GM19099 (cell line): Measurements from ENCODE around the gene COA4.

Experiments
- POLR2A ChIP-seq: IDR thresholded peaks from 3 replicates; pipeline ENCODE4 v1.6.1; 2011; ENCODE audit warnings: low read depth; ENCODE audit not compliant: insufficient read length; ENCODE audit errors: extremely low read depth

COA4 gene

DNA sequence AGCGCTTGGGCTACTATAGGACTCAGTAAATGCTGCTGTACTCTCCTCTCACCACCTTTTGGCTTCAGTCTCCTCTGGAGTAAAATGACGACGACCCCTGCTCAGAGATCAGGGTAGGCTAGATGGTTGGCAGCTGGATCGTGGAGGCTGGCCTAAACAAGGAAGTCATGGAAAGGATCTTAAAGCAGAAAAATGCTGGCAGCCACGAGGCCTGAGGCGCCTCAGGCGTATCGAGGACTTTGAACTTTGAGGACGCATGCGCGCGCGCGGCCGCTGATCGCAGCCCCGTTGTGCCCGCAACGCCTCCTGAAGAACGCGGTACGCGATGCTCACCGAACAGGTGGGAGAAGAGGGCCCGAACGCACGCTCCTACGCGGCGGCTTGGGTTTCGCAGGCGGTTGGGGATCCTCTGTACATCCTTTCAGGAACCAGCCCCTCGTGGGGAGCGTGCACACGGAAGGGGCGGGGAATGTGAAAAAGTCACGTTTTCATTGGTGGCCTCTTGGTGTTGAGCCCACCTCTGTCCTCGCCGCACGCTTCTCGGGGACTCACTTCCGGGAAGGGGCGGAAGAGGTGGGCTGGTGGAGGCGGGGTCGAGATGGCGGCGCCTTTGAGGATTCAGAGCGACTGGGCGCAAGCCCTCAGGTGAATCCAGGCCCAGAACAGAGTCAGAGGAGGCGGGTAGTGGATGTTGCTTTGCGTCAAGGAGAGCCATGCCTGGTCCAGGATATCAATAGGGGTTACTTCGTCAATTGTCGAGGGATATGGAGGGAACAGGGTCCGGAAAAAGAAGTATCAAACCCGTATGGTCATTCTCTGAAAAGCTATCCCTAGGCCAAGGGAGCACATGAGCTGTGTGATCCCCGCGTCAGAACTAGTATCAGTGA, at the start of gene COA4, which contains the start of gene PAAF1:
COA4 (minus strand) TSS at position 423 of the 887 bp plus-strand sequence. CDS start 3,468 bp downstream, outside the sequence.
PAAF1 (plus strand) TSS at position 576 of the 887 bp plus-strand sequence; CDS start at position 599, 23 bp downstream.
- TF ChIP-seq POLR2A = peak; percentile 94

DNA sequence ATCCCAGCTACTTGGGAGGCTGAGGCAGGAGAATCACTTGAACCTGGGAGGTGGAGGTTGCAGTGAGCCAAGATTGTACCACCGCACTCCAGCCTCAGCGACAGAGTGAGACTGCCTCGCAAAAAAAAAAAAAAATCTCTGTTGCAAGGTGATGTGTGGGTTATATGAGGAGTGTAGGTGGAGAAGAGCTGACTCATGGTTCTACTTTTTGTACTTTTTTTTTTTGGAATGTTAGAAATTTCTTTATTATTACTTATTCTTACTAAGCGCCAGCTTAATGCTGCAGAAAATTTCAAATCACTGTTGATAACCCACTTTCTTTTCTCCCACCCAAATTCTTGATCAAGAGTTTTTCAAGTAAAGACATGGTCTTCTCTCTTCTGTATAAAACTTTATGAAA, 44.5 kb upstream of the COA4 start:
- no peak for TF ChIP-seq POLR2A

DNA sequence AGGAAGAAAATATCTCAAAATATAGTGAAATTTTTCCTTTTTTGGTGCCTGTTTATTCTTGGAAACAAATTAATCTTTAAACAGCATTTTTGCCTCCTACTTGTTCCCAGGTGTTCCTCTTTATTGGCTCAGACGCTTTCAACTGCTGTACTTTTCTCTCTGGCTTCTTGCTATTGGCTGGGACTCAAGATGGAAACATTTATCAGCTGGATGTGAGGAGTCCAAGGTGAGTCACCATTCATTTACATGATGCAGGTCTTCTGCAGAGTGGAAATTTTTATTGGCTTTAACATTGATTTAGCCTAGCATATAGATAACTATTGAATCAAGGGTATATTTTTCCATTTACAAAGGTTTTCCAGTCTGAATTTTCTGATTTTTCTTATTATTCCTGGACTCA, 39.8 kb upstream of the COA4 start:
- TF ChIP-seq POLR2A = no peak

DNA sequence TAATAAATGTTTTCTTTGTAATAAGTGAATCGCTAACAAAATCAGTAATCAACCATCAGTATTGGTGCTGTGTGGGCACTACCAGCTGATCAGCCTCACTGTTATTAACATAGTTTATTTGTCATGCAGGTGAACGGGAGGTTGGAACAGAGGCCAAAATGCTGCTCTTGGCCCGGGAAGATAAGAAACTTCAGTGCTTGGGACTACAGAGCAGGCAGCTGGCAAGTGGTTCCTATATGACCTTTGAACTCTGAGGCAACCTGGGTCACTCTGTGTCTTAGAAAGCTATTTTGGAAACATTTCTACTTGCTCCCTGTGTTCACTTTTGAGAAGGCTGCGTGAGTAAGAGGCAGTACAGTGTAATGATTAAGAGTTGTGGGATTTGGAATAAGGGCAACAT, 37.6 kb upstream of the COA4 start:
- TF ChIP-seq POLR2A = no peak

DNA sequence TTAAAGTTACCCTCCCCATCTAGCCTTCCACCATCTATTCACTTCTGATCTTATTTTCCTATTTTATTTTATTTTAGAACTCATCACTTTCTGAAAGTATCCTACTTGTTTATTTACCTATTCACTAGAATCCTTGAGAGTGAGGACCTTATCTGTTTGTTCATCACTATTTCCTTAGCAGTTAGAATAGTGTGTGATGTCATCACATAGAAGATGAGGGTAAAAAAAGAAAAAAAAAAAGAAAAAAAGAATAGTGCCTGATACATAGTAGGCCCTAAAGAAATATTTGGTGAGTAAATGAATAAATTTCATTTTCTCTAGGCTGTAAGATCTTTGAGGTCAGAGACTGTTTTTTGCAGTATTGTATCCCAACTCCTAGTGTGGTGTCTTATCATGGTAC, 36.8 kb upstream of the COA4 start:
- no peak for TF ChIP-seq POLR2A

DNA sequence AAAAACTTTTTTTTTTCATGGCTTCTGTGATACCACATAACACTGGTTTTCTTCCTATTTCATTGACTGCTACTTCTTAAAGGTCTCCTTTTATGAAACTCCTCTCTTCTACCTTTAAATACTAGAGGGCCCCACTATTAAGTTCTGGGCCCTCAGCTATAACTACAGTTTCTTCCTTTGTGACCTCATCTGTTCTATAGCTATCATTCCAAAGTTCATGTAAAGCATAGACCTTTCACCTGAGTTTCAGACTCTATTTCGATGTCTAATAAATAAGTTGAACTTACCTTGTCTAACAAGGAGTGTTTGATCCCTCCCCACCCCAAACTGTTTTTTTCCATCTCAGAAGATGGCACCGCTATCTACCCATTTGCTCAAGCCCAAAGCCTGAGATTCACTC, 35.4 kb upstream of the COA4 start:
- no peak for TF ChIP-seq POLR2A

DNA sequence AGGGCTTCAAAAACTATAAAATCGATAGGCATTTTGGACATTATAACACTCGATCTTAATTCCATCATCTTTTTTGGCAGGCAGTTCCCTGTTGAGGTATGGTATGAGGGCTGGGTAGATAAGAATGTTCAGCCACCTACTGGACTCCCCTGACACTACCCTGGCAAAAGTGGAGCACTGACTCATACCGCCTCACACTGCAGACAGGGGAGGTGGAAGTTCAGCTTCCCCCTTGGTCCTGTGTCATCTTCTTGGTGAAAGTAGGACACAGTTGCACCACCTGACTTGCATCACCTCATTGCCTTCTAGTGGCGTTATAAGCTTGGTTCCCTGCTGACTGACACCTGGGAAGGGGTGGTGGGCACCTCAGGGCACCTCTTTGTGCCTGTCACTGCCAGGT, 30.5 kb upstream of the COA4 start:
- TF ChIP-seq POLR2A = no peak

DNA sequence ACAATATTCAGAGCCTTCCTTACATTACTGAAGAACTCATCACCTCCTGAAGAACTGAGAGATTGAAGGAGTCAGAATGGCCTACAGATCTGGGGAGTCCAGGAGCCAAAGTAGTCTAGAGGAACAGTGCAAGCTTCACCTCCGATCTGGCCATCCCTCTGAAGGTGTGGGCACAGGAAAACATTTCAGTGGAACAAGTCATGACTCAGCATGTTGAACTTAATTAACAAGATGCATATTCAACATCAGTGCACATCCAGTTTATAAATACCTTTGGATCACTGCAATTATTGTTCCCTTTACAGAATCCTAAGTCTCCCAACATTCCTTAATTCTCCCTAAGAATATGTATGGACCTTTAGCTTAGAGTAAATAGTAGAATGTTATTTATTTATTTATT, 25.7 kb upstream of the COA4 start:
- no peak for TF ChIP-seq POLR2A

DNA sequence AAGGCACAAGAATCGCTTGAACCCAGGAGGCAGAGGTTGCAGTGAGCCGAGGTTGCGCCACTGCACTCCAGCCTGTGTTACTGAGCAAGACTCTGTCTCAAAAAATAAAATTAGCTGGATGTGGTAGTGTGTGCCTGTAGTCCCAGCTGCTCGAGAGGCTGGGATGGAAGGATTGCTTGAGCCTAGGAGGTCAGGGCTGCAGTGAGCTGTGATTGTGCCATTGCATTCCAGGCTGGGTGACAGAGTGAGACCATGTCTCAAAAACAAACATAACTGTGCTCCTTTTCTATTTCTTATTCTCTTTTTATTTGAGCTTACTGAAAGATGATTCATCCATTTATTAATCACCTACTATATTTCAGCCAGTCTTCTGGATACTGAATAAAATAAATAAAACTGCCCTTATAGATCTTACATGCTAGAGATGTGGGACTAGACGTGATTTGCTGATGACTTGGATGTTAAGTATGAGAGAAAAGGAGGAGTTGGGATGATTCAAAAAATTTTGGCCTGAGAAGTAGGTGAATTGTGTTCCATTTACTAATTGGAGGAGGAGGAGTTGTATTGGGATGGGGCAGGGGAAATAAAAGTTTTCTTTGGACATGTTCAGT, 18.2 kb upstream of the COA4 start:
- no peak for TF ChIP-seq POLR2A

DNA sequence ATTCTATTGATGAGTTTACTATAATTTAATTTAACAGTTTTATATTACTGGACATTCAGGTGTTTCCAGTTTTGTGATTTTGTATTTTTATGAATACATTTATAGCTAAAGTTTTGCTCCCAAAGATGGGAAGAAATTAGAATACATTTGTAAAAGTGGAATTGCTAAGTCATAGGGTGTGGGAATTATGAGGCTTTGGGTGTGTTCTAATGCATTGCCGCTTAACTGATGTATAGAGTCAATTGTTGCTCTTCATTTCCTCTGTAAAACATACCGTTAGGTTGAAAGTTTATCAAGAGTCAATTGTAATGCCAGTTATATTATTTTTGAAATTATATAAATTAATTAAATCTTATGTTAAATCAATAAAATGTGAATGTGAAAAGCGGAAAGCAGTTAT, 16.4 kb upstream of the COA4 start:
- no peak for TF ChIP-seq POLR2A

DNA sequence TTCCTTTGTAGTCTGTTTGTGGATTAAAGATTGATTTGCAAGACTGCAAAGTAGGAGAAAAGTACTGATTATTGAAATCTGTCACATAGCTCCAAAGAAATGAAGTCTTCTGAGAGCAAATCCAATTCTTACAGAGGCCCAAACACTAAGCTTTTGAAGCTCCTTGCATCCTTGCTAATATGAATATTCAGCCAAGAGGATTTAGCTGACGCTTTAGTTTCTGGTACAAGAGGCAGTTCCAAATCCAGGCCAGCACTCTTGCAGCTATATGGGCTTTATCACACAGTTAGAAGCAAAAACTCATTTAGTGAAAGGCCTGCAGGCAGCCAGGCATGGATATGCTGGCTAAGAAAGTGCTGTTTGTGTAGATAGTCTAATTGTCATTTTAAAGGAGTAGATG, 12.9 kb upstream of the COA4 start:
- no peak for TF ChIP-seq POLR2A

DNA sequence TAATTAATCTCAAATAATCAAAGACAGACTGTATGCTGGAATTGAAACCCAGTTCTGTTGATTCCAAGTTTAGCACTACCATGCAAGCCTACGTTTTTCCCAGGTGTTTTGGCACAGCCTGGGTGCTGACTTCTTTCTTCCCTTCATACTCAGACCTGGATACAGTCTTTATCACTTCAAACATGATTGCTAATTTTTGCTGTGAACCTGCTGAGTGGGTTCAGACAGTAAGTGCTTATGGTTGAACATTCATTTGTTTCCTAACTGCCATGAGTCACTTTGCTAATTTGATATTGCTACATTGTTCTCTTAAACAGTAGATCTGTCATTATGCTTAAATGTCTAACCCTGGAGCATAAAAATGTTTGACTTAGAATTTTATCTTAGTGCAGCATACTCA, 12.4 kb upstream of the COA4 start:
- TF ChIP-seq POLR2A = no peak

DNA sequence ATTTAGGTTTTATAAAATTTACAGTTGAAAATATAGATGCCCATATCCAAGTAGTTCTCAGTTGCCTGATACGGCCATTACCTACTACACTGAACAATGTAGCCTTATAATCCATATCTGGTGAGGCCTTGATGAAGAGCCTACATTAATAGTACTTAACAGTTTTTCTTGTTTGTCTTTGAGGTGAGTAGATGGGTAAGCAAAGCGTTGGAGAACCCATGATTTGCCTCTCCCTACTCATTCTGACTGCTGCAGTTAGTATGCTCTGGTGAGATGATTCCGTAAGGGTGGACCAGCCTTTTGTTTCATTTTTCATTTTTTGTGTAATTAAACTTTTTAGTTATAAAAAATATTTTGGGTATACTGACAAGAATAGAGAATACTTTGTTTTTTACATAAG, 11.6 kb upstream of the COA4 start:
- TF ChIP-seq POLR2A = no peak

DNA sequence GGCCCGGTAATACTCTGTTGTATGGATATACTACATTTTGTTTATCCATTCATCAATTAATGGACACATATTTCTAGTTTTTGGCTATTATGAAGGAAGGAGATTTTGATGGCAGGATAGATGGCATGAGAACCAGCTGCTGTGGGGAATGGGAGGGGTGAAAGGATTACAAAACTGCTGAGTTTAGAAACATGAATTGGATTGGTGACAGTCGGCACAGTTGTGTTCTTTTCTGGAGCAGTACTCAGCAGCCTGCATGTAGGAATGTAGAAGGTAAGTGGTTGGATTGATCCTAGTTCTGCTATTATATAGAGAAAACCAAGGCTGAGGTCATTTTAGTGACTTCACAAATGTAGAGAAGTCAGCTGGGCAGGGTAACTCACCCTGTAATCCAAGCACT, 7.2 kb upstream of the COA4 start:
- TF ChIP-seq POLR2A = no peak

DNA sequence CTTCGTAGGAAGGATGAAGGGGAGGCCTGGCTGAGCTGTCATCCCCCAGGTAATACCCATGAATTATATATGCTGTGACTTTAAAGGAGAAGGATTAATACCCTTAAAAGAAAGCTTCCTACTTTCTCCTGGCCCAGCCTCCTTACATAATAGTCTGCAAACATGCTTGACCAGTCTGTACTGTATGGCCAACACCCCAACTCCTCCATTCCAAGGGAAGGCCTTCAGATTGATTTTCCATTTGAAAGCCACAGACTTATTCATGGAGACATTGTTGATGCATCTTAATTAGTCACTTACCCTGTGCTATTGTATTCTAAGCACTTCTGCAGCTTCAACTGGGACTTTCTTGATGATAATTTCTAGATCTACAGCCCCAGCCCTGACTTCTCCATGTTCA, 2.1 kb upstream of the COA4 start:
- no peak for TF ChIP-seq POLR2A

DNA sequence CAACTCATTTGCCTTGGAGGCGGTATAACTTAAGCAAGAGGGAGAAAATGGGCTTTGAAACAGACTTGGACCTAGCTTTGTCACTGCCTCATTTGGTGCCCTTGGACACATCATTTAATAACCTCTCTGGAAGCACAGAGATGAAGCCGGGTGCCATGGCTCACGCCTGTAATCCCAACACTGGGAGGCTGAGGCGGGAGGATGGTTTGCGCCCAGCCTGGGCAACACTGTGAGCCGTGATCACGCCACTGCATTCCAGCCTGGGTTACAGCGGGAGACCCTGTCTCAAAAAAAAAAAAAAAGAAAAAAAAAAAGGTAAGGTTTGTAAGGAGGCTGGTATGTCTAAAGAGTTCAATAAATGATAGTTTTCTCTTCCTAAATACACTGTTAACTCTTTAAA, 806 bp downstream of the COA4 start:
- no peak for TF ChIP-seq POLR2A
